Measurements from ENCODE around the gene GATB.

The GATB gene

GRCh38 chr4:151641167-151641566 is 119.6 kb downstream of the GATB start:
- Histone ChIP-seq H3K27ac (ENCODE audit: low read length) (no peak overlapping the region), H4K20me1 (ENCODE audit: insufficient read depth, low read length) (no peaks in the 10 kb centered on the region), H3K27me3 (ENCODE audit: low read depth, low read length) (no peaks in the 10 kb centered on the region), H2AFZ (ENCODE audit: low read depth, low read length) (no peak overlapping the region), H3K79me2 (ENCODE audit: low read length) (no peaks in the 10 kb centered on the region), H3K9me3 (ENCODE audit: insufficient read depth, low read length) (no peaks in the 10 kb centered on the region), H3K4me1 (ENCODE audit: low read length) (peaks cover 39% of the 10 kb centered on the region), H3K4me3 (ENCODE audit: low read length) (no peak overlapping the region), H3K9ac (ENCODE audit: low read length) (no peak overlapping the region), H3K36me3 (replicated peaks; ENCODE audit: low read depth, low read length) (peaks cover 2% of the 10 kb centered on the region), H3K4me2 (ENCODE audit: low read length) (no peak overlapping the region)
- no peak for TF ChIP-seq EZH2phosphoT487 (IDR thresholded peaks at IDR 0.05; ENCODE audit: low read depth)
- TF ChIP-seq, protein P1, sequence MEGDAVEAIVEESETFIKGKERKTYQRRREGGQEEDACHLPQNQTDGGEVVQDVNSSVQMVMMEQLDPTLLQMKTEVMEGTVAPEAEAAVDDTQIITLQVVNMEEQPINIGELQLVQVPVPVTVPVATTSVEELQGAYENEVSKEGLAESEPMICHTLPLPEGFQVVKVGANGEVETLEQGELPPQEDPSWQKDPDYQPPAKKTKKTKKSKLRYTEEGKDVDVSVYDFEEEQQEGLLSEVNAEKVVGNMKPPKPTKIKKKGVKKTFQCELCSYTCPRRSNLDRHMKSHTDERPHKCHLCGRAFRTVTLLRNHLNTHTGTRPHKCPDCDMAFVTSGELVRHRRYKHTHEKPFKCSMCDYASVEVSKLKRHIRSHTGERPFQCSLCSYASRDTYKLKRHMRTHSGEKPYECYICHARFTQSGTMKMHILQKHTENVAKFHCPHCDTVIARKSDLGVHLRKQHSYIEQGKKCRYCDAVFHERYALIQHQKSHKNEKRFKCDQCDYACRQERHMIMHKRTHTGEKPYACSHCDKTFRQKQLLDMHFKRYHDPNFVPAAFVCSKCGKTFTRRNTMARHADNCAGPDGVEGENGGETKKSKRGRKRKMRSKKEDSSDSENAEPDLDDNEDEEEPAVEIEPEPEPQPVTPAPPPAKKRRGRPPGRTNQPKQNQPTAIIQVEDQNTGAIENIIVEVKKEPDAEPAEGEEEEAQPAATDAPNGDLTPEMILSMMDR (IDR thresholded peaks at IDR 0.05; ENCODE audit: low read depth, low read length), result no peak

DNA sequence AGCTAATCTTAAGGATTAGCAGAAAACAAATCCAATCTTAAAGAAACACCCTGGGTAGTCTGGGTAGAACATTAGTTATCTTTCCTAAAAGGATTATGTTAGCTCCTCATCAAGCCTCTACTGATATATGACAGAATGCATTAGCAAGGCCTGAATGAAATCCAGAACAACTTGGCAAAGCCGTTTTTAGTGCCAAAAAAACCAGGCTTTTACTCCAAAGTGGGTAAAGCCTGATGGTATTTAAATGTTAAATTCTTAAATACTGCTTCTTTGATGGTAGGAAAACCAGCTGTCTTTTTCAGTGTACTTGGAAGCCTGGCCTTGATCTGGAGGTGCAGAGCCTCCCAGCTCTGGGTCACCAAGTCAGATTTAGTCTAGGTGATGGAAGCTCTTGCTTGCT is 120.4 kb downstream of the GATB start:
- no peak for TF ChIP-seq EZH2phosphoT487 (IDR thresholded peaks at IDR 0.05; ENCODE audit: low read depth)
- TF ChIP-seq, protein P1 (IDR thresholded peaks at IDR 0.05; ENCODE audit: low read depth, low read length), result no peak
- no peaks in the 10 kb centered on the region for H3K27me3 ChIP-seq (ENCODE audit: low read depth, low read length)
- H3K27ac ChIP-seq (ENCODE audit: low read length), result no peak overlapping the region

DNA sequence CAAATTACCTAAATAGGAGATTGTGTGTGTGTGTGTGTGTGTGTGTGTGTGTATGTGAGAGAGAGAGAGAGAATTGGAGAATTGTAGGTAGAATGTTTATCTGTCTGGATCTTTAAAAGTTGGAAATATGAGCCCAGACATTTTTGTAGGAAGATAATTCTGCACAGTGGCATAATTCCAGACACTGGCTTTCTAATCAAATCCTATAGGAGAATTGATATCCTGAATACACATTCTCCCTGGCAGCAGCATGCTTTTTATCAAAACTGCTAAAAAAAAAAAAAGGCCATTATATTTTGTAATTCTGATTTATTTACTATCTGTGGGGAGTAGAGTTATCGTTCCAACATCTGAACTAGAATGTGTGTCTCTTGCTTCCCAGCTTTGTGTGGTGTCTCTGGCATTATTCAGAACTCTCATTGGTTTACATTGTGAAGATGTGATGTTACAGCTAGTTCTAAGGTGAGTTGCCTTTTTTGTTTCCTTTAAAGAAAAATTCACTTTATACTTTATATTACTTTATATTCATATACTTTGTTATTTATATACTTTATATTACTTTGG is 122.4 kb downstream of the GATB start:
- Histone ChIP-seq H3K36me3 (replicated peaks; ENCODE audit: low read depth, low read length) (peaks cover 2% of the 10 kb centered on the region), H3K27me3 (ENCODE audit: low read depth, low read length) (no peaks in the 10 kb centered on the region)
- TF ChIP-seq, protein P1 (IDR thresholded peaks at IDR 0.05; ENCODE audit: low read depth, low read length), result no peak
- no peak for TF ChIP-seq EZH2phosphoT487 (IDR thresholded peaks at IDR 0.05; ENCODE audit: low read depth)

More for the DNA sequence above, 120.4 kb downstream of the GATB start:
- Histone ChIP-seq H3K4me3 (ENCODE audit: low read length) (no peak overlapping the region), H4K20me1 (ENCODE audit: insufficient read depth, low read length) (no peaks in the 10 kb centered on the region), H3K4me1 (ENCODE audit: low read length) (peaks cover 39% of the 10 kb centered on the region), H2AFZ (ENCODE audit: low read depth, low read length) (no peak overlapping the region), H3K36me3 (replicated peaks; ENCODE audit: low read depth, low read length) (peaks cover 2% of the 10 kb centered on the region), H3K4me2 (ENCODE audit: low read length) (no peak overlapping the region), H3K79me2 (ENCODE audit: low read length) (no peaks in the 10 kb centered on the region), H3K9ac (ENCODE audit: low read length) (no peak overlapping the region), H3K9me3 (ENCODE audit: insufficient read depth, low read length) (no peaks in the 10 kb centered on the region)

DNA sequence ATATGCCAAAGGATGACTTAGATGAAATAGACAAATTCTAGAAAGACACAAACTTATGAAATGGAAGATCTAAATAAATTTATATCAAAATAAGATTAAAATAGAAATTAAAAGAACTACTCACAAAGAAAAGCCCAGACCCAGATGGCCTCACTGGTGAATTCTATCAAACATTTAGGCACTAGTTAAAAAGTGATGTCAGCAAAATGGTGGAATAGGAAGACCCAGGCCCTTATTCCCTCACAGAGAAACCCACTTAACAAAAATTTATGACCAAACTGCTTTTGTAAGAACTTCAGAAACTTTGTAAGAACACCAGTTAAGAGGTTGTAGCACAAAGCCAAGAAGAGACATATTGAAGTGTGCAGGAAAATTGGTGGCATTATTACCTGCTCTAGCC is 129.5 kb downstream of the GATB start:
- Histone ChIP-seq H3K9me3 (ENCODE audit: insufficient read depth, low read length) (no peaks in the 10 kb centered on the region), H3K9ac (ENCODE audit: low read length) (no peak overlapping the region), H3K4me2 (ENCODE audit: low read length) (peak overlapping the region; percentile 57), H3K27me3 (ENCODE audit: low read depth, low read length) (0 out of 2 replicates have a peak, but pooled peaks cover 5% of the 10 kb centered on the region), H3K4me1 (ENCODE audit: low read length) (peaks cover 27% of the 10 kb centered on the region), H3K4me3 (ENCODE audit: low read length) (no peak overlapping the region), H2AFZ (ENCODE audit: low read depth, low read length) (no peak overlapping the region), H4K20me1 (ENCODE audit: insufficient read depth, low read length) (no peaks in the 10 kb centered on the region), H3K27ac (ENCODE audit: low read length) (no peak overlapping the region), H3K36me3 (replicated peaks; ENCODE audit: low read depth, low read length) (peaks cover 7% of the 10 kb centered on the region), H3K79me2 (ENCODE audit: low read length) (no peaks in the 10 kb centered on the region)
- TF ChIP-seq, protein P1 (IDR thresholded peaks at IDR 0.05; ENCODE audit: low read depth, low read length), result no peak
- no peak for TF ChIP-seq EZH2phosphoT487 (IDR thresholded peaks at IDR 0.05; ENCODE audit: low read depth)

More for the DNA sequence above, 122.4 kb downstream of the GATB start:
- peaks cover 24% of the 10 kb centered on the region for H3K4me1 ChIP-seq (ENCODE audit: low read length)
- H3K79me2 ChIP-seq (ENCODE audit: low read length), result no peaks in the 10 kb centered on the region
- no peak overlapping the region for H2AFZ ChIP-seq (ENCODE audit: low read depth, low read length)
- H3K4me3 ChIP-seq (ENCODE audit: low read length), result no peak overlapping the region
- no peak overlapping the region for H3K27ac ChIP-seq (ENCODE audit: low read length)
- no peak overlapping the region for H3K9ac ChIP-seq (ENCODE audit: low read length)
- H3K4me2 ChIP-seq (ENCODE audit: low read length), result no peak overlapping the region
- no peaks in the 10 kb centered on the region for H4K20me1 ChIP-seq (ENCODE audit: insufficient read depth, low read length)
- H3K9me3 ChIP-seq (ENCODE audit: insufficient read depth, low read length), result no peaks in the 10 kb centered on the region
